Measurements from ENCODE around the gene SELENOI. TPM values are rescaled to one million over a fixed set of nuclear protein-coding genes. Genes with fewer than 3 reads are reported as not detected.
A peak's percentile ranks its signal among the peaks of the same experiment; 100 is the strongest.

Gene SELENOI
- total and polyA plus RNA-seq, 9 donors = 2.5 to 23.7 (median 13.4) TPM

GRCh38 chr2:26305540-26305939, 40.4 kb upstream of the SELENOI start:
- H3K36me3 ChIP-seq = no peaks in the 10 kb centered on the region
- no peaks in the 10 kb centered on the region for H3K9me3 ChIP-seq
- H3K27me3 ChIP-seq = no peaks in the 10 kb centered on the region
- H3K4me1 ChIP-seq (ENCODE audit: insufficient read depth) = peaks cover 5% of the 10 kb centered on the region
- intact Hi-C loops (cut with DNase I) = no loop called here
- no peak for TF ChIP-seq EP300 (IDR thresholded peaks at IDR 0.05)
- no peak for TF ChIP-seq POLR2A (IDR thresholded peaks at IDR 0.05)
- no peak for TF ChIP-seq CTCF (IDR thresholded peaks at IDR 0.05)
- no peak for DNase-seq
- peak overlapping the region in 1 of 2 donors; percentile 61 for H3K27ac ChIP-seq
- no peak overlapping the region for H3K4me3 ChIP-seq
- WGBS, 3 donors = 21 to 35% (median 24%) methylated on average over 6 of the region's 6 CpGs

GRCh38 chr2:26309921-26310320, 36.0 kb upstream of the SELENOI start:
- Histone ChIP-seq H3K4me3 (no peak overlapping the region), H3K36me3 (no peaks in the 10 kb centered on the region), H3K9me3 (no peaks in the 10 kb centered on the region), H3K27ac (no peak overlapping the region), H3K27me3 (no peaks in the 10 kb centered on the region), H3K4me1 (ENCODE audit: insufficient read depth) (no peaks in the 10 kb centered on the region)
- no peak for DNase-seq
- TF ChIP-seq EP300 (IDR thresholded peaks at IDR 0.05) = no peak
- TF ChIP-seq CTCF (IDR thresholded peaks at IDR 0.05) = no peak
- TF ChIP-seq POLR2A (IDR thresholded peaks at IDR 0.05) = no peak
- WGBS, 3 donors = 83 to 93% (median 88%) methylated on average over 10 of the region's 10 CpGs
- intact Hi-C loops (cut with DNase I) = loop anchor here in 2 of 4 donors (10.0 kb wide), 1 partner anchor 75 kb away; no protein-coding TSS in a partner anchor

DNA sequence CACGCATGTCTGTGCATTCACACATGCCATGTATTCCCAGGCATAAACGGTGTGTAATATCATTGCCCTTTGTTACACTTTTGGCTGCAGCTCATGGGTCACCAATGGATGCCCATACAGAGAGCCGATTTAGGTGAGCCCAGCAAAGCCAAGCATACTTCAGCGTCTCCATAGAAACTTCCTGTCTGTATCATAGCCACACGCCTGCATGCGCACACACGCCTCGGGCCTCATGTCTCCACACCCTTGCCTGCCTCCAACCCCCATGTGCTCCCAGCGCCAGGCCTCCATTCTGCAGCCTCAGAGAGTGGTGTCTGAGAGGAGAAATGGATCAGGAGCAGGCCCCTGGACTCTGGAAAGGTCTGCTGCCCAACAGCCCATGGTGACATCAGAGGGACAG, 33.5 kb upstream of the SELENOI start:
- H3K4me3 ChIP-seq = no peak overlapping the region
- H3K4me1 ChIP-seq (ENCODE audit: insufficient read depth) = no peaks in the 10 kb centered on the region
- DNase-seq = no peak
- intact Hi-C loops (cut with DNase I) = loop anchor here in 2 of 4 donors (10.0 kb wide), 1 partner anchor 78 kb away; no protein-coding TSS in a partner anchor
- no peak overlapping the region for H3K27ac ChIP-seq
- 83 to 93% (median 88%) methylated on average over 9 of the region's 9 CpGs for WGBS, 3 donors
- no peaks in the 10 kb centered on the region for H3K9me3 ChIP-seq
- H3K27me3 ChIP-seq = no peaks in the 10 kb centered on the region
- no peak for TF ChIP-seq POLR2A (IDR thresholded peaks at IDR 0.05)
- no peak for TF ChIP-seq CTCF (IDR thresholded peaks at IDR 0.05)
- no peak for TF ChIP-seq EP300 (IDR thresholded peaks at IDR 0.05)
- no peaks in the 10 kb centered on the region for H3K36me3 ChIP-seq

DNA sequence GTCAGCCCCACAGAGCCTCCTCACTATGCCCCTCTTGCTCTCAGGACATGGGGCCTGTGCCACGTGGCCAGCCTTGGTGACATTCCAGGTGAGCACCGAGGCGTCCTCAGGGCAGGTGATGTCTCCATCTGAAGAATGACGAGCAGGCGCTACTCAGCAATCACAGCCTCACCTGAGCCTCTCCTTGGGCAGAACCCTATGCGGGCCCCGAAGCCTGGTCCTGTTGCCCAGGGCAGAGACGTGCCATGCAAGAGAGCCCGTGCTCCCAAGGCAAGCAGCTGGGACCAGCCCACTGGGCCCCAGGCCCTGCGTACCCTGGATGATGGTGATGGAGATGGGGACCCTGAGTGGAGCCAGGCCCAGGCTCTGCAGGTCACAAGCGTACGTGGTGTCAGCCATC, 32.5 kb upstream of the SELENOI start:
- Histone ChIP-seq H3K4me3 (no peak overlapping the region), H3K36me3 (no peaks in the 10 kb centered on the region), H3K9me3 (no peaks in the 10 kb centered on the region), H3K27me3 (no peaks in the 10 kb centered on the region), H3K4me1 (ENCODE audit: insufficient read depth) (no peaks in the 10 kb centered on the region), H3K27ac (no peak overlapping the region)
- WGBS, 3 donors = 85 to 92% (median 87%) methylated on average over 12 of the region's 12 CpGs
- TF ChIP-seq EP300 (IDR thresholded peaks at IDR 0.05) = no peak
- no peak for TF ChIP-seq POLR2A (IDR thresholded peaks at IDR 0.05)
- TF ChIP-seq CTCF (IDR thresholded peaks at IDR 0.05) = no peak
- DNase-seq = no peak
- intact Hi-C loops (cut with DNase I) = loop anchor here in 2 of 4 donors (10.0 kb wide), 1 partner anchor 79 kb away; no protein-coding TSS in a partner anchor
